Cardiac ventricle fibroblast (primary cell): ENCODE results near the gene TAOK3. TPM values are rescaled to one million over a fixed set of nuclear protein-coding genes. Genes with fewer than 3 reads are reported as not detected.

Experiments used
- total RNA-seq: library from RNA; depleted of rRNA; stranded (reverse); fragments of >200 nt; gene quantifications from 2 replicates; pipeline ENCODE4 v1.2.3, GENCODE V29; 2015

The TAOK3 gene
- 13.5 and 14.3 TPM in 2 replicates for total RNA-seq

GRCh38 chr12:118372541-118373495 is at the start of gene TAOK3:
TAOK3 (minus strand) TSS chr12:118372907; CDS start chr12:118255567, 117,340 bp downstream.

DNA sequence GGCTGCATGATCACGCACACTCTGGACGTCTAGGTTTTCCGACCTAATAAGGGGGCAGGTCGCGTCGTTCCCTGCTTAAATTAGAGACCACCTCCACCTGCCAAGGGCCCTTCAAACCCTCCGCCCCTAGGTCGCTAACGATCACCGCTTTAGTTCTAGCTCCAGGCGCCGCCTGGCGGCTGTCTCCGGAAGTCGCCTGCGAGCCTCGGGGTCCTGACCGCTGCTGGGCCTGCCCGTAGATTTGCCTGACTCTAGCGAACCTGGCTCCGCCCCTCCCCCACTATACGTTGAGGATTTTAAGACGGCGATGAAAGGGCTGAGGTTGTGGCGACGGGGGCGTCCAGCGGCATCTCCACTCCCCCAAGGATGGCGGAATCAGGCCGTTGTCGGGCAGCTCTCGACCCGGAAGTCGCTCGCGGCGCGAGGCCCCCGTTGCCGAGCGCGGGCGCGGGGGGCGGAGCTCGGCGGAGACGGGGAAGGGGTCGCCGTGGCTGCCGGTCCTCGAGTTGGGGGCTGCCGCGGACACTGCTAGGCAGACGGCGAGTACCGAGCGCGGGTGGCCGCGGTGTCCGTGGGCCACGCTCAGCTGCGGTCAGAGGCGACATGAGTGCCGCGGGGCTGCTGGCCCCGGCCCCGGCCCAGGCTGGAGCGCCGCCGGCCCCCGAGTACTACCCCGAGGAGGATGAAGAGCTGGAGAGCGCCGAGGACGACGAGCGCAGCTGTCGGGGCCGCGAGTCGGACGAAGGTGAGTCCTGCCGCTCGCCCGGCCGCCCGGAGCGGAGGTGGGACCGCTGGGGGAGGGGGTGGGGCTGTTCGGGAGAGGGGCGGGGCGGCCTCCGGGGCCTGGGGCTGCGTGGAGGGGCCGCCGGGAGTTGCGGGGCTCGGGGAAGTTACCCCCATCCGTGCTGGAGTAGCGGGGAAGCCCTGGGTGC is 3.6 kb upstream of the TAOK3 start, which contains the start of gene SUDS3:
Gene SUDS3 (plus strand): TSS at position 467 of the 932 bp plus-strand sequence. CDS start 137 bp downstream, at position 604.

DNA sequence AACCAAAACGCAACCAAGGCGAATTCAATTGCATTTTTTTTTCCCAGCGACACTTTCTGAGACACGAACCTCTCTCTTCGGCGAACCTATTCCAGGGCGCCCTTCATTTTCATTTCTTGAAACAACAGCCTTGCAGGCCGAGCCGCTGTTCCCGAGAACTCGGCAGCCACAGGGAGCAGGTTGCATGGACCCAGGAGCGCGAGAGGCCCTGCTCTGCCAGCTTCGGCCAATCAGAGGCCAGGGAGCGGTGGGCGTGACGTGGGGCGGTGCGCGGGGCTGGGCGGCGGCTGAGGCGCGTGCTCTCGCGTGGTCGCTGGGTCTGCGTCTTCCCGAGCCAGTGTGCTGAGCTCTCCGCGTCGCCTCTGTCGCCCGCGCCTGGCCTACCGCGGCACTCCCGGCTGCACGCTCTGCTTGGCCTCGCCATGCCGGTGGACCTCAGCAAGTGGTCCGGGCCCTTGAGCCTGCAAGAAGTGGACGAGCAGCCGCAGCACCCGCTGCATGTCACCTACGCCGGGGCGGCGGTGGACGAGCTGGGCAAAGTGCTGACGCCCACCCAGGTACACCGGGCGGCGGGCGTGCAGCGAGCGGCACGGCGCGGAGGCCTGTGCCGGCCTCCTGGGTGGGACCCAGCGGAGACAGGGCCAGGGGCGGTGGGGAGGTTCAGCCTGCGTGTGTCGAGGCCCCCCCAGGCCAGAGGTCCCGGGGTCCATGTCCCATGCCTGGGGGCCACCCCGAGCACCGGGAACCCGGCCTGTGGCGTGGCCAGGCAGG is 236.7 kb downstream of the TAOK3 start, which contains the start of gene PEBP1:
Gene PEBP1 (plus strand): TSS at position 337 of the 771 bp plus-strand sequence. CDS start 86 bp downstream, at position 423.

GRCh38 chr12:118103601-118104382 is 268.9 kb downstream of the TAOK3 start, which contains the start of gene VSIG10:
VSIG10 (minus strand) TSS chr12:118104011; CDS start chr12:118103671, 340 bp downstream.

Other genes with a start within 250 kb of the TAOK3 start
- gene PEBP1, start 236.8 kb downstream of the TAOK3 start, total RNA-seq, result 196 and 228 TPM in 2 replicates
- gene SUDS3, start 3.6 kb upstream of the TAOK3 start, total RNA-seq, result 11.6 and 14.4 TPM in 2 replicates